ENCODE measurements around the gene DUOXA2. TPM values are rescaled to one million over a fixed set of nuclear protein-coding genes. Genes with fewer than 3 reads are reported as not detected.

Gene DUOXA2
- total and polyA plus RNA-seq, 2 of the 4 experiments (the other 2 are of a cell fraction) = not detected

DNA sequence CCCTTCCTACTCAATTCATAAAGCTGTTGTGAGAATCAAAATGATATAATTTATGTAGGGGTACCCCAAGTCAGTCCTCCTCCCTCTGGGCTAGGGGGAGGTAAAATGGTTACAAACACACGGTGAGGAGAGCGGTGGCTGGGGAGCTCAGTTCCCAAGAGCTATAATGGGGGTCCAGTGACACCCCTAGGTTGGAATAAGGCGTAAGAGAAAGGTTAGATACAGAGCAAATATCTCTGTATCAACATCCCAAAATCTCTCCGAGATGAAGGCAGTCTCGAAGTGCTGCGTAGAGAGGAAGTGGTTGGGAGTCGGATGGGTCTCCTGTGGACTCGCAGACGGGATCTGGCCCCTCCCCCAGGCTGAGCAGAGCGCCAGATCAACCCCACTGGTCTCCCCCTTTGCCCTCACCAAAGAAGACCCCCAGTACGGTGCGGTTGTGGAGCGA lies 2.0 kb upstream of the DUOXA2 start:
- no peak overlapping the region for H2BK5ac ChIP-seq (ENCODE audit: low read depth, low read length, poor library complexity, severe bottlenecking)
- H3K4me1 ChIP-seq (ENCODE audit: control insufficient read depth, insufficient read depth, low read length) = no peaks in the 10 kb centered on the region; the same call in 1 of the 2 replicates
- TF ChIP-seq CHD1 (IDR thresholded peaks at IDR 0.05; ENCODE audit: low read depth, low read length) = no peak
- TF ChIP-seq FOS (IDR thresholded peaks at IDR 0.05; ENCODE audit: low read depth, low read length) = no peak
- TF ChIP-seq RFX5 (IDR thresholded peaks at IDR 0.05; ENCODE audit: low read depth, low read length) = no peak
- TF ChIP-seq POLR2A (IDR thresholded peaks at IDR 0.05; ENCODE audit: low read depth, low read length) = no peak
- TF ChIP-seq MXI1 (IDR thresholded peaks at IDR 0.05; ENCODE audit: borderline replicate concordance, low read depth, low read length) = no peak
- TF ChIP-seq, protein P1, sequence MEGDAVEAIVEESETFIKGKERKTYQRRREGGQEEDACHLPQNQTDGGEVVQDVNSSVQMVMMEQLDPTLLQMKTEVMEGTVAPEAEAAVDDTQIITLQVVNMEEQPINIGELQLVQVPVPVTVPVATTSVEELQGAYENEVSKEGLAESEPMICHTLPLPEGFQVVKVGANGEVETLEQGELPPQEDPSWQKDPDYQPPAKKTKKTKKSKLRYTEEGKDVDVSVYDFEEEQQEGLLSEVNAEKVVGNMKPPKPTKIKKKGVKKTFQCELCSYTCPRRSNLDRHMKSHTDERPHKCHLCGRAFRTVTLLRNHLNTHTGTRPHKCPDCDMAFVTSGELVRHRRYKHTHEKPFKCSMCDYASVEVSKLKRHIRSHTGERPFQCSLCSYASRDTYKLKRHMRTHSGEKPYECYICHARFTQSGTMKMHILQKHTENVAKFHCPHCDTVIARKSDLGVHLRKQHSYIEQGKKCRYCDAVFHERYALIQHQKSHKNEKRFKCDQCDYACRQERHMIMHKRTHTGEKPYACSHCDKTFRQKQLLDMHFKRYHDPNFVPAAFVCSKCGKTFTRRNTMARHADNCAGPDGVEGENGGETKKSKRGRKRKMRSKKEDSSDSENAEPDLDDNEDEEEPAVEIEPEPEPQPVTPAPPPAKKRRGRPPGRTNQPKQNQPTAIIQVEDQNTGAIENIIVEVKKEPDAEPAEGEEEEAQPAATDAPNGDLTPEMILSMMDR (conservative IDR thresholded peaks at IDR 0.05; ENCODE audit: low read depth, low read length) = no peak
- TF ChIP-seq SMC3 (IDR thresholded peaks at IDR 0.05; ENCODE audit: low read depth, low read length) = no peak
- TF ChIP-seq MAZ (IDR thresholded peaks at IDR 0.05; ENCODE audit: borderline replicate concordance, low read depth, low read length) = no peak
- no peak for TF ChIP-seq RAD21 (IDR thresholded peaks at IDR 0.05; ENCODE audit: low read length)
- TF ChIP-seq, protein P2, sequence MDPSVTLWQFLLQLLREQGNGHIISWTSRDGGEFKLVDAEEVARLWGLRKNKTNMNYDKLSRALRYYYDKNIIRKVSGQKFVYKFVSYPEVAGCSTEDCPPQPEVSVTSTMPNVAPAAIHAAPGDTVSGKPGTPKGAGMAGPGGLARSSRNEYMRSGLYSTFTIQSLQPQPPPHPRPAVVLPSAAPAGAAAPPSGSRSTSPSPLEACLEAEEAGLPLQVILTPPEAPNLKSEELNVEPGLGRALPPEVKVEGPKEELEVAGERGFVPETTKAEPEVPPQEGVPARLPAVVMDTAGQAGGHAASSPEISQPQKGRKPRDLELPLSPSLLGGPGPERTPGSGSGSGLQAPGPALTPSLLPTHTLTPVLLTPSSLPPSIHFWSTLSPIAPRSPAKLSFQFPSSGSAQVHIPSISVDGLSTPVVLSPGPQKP (IDR thresholded peaks at IDR 0.05; ENCODE audit: borderline replicate concordance, low read depth, low read length) = no peak
- no peak for TF ChIP-seq CEBPB (IDR thresholded peaks at IDR 0.05; ENCODE audit: low read depth, low read length)
- TF ChIP-seq, protein P3, sequence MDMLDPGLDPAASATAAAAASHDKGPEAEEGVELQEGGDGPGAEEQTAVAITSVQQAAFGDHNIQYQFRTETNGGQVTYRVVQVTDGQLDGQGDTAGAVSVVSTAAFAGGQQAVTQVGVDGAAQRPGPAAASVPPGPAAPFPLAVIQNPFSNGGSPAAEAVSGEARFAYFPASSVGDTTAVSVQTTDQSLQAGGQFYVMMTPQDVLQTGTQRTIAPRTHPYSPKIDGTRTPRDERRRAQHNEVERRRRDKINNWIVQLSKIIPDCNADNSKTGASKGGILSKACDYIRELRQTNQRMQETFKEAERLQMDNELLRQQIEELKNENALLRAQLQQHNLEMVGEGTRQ (IDR thresholded peaks at IDR 0.05; ENCODE audit: low read depth, low read length) = no peak
- TF ChIP-seq BHLHE40 (IDR thresholded peaks at IDR 0.05; ENCODE audit: low read depth, low read length) = no peak
- no peak for TF ChIP-seq MAFK (IDR thresholded peaks at IDR 0.05; ENCODE audit: low read depth, low read length)
- no peak for TF ChIP-seq NFE2L2 (IDR thresholded peaks at IDR 0.05; ENCODE audit: low read depth, low read length)
- no peak for TF ChIP-seq RCOR1 (IDR thresholded peaks at IDR 0.05; ENCODE audit: insufficient replicate concordance, low read length)
- H2AK9ac ChIP-seq (replicated peaks; ENCODE audit: low read depth, low read length, poor library complexity) = no peak overlapping the region
- H3K36me3 ChIP-seq (ENCODE audit: control insufficient read depth, insufficient read depth, low read length) = no peaks in the 10 kb centered on the region
- no peak overlapping the region for H4K5ac ChIP-seq (ENCODE audit: low read depth, low read length)
- no peak overlapping the region for H4K91ac ChIP-seq (ENCODE audit: insufficient read depth, low read depth, low read length)
- dilution Hi-C loops (cut with HindIII; ENCODE audit: low sequenced_read_pairs, unreplicated experiment) (no loop called here), in situ Hi-C loops (cut with MboI; ENCODE audit: low sequenced_read_pairs) (no loop called here), intact Hi-C loops (cut with micrococcal nuclease) (no loop called here)
- no peak overlapping the region for H2BK20ac ChIP-seq (ENCODE audit: low read depth, low read length)
- H3K9ac ChIP-seq (ENCODE audit: low read depth, low read length) = no peak overlapping the region
- H3K56ac ChIP-seq (ENCODE audit: extremely low read depth, insufficient read depth, low read length) = no peak overlapping the region
- ChIA-PET POLR2A (ENCODE audit: unreplicated experiment) (no interaction called here), CTCF (no interaction called here)
- no peak overlapping the region for H2AK5ac ChIP-seq (ENCODE audit: low read depth, low read length)
- H2BK15ac ChIP-seq (ENCODE audit: low read depth, low read length) = no peak overlapping the region
- H3K14ac ChIP-seq (replicated peaks; ENCODE audit: low read depth, low read length) = no peak overlapping the region
- no peaks in the 10 kb centered on the region for H4K20me1 ChIP-seq (ENCODE audit: insufficient read depth, low read length)
- no peak for DNase-seq
- H3K79me1 ChIP-seq (ENCODE audit: low read depth in 1 of 2, low read length in 2 of 2) = no peaks in the 10 kb centered on the region
- H3K4ac ChIP-seq (ENCODE audit: low read depth, low read length) = no peak overlapping the region
- H4K8ac ChIP-seq (ENCODE audit: low read depth in 2 of 2, low read length in 2 of 2) = no peak overlapping the region
- no peaks in the 10 kb centered on the region for H3K9me1 ChIP-seq (ENCODE audit: insufficient read depth, low read length)
- WGBS, 2 experiments (ENCODE audit: extremely low coverage in 2 of 2, insufficient read length in 1 of 2) = no CpG with 5 or more reads among the region's 13 CpGs
- H2AFZ ChIP-seq (replicated peaks; ENCODE audit: low read length, poor library complexity) = no peak overlapping the region
- H3K4me3 ChIP-seq (ENCODE audit: insufficient read depth, low read depth, low read length) = no peak overlapping the region
- H3K18ac ChIP-seq (ENCODE audit: low read depth, low read length) = no peak overlapping the region
- no peaks in the 10 kb centered on the region for H3K9me3 ChIP-seq (ENCODE audit: control insufficient read depth, insufficient read depth, low read length)
- no peak overlapping the region for H3K27ac ChIP-seq (ENCODE audit: insufficient read depth, low read length)
- BruUV-seq (replicated peaks) = no TSS peak
- H3K23ac ChIP-seq (ENCODE audit: low read depth, low read length) = no peak overlapping the region
- H3K4me2 ChIP-seq (ENCODE audit: low read depth, low read length) = no peak overlapping the region; the same call in 1 of the 2 replicates
- no peak for ATAC-seq (ENCODE audit: low read depth)
- H3K27me3 ChIP-seq (ENCODE audit: control insufficient read depth, insufficient read depth, low read length) = peaks cover 83% of the 10 kb centered on the region
- no peak overlapping the region for H2BK120ac ChIP-seq (ENCODE audit: low read depth, low read length)
